ENCODE measurements around the gene TBC1D5.

TBC1D5 gene

DNA sequence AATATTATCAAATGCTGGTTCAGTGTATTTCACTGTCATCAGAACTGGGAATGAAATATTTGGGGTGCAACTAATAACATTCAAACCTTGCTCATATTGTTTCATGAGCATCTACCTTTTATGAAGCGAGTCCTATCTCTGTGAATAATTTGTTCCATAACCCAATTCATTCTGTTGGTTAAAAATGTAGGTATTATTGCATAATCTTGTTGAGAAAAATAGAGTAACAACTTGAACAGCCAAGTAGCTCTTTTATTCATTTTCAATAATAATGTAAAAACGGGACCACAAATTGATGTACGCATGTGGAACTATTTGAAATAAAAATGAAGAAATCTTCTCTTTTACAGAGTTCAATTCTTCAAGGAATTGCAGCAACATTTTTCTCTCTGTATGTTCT is 30.1 kb upstream of the TBC1D5 start:
- Histone ChIP-seq H3F3A (ENCODE audit: low read depth) (0 out of 2 replicates have a peak, but pooled peaks cover 6% of the 10 kb centered on the region), H3K27me3 (ENCODE audit: insufficient read depth, low read length, poor library complexity, severe bottlenecking) (no peaks in the 10 kb centered on the region), H3K9me3 (ENCODE audit: insufficient read depth, low read depth, low read length) (no peaks in the 10 kb centered on the region), H3K9ac (ENCODE audit: low read depth, low read length, poor library complexity, severe bottlenecking) (no peak overlapping the region), H3K4me2 (ENCODE audit: low read depth, low read length, poor library complexity, severe bottlenecking) (no peak overlapping the region), H3K4me1 (ENCODE audit: insufficient read depth, low read length, poor library complexity, severe bottlenecking) (peaks cover 11% of the 10 kb centered on the region), H3K36me3 (ENCODE audit: insufficient read depth, low read length) (no peaks in the 10 kb centered on the region), H3K79me2 (ENCODE audit: insufficient read depth, low read length) (peaks cover 21% of the 10 kb centered on the region; the same call in 1 of the 2 replicates), H3K4me3 (ENCODE audit: low read length, poor library complexity, severe bottlenecking) (no peak overlapping the region), H4K20me1 (ENCODE audit: insufficient read depth, low read length, poor library complexity, severe bottlenecking) (no peaks in the 10 kb centered on the region), H3K9me2 (replicated peaks; ENCODE audit: low read depth, low read length) (no peaks in the 10 kb centered on the region), H2AFZ (ENCODE audit: low read length) (no peak overlapping the region)
- TF ChIP-seq, protein P1, sequence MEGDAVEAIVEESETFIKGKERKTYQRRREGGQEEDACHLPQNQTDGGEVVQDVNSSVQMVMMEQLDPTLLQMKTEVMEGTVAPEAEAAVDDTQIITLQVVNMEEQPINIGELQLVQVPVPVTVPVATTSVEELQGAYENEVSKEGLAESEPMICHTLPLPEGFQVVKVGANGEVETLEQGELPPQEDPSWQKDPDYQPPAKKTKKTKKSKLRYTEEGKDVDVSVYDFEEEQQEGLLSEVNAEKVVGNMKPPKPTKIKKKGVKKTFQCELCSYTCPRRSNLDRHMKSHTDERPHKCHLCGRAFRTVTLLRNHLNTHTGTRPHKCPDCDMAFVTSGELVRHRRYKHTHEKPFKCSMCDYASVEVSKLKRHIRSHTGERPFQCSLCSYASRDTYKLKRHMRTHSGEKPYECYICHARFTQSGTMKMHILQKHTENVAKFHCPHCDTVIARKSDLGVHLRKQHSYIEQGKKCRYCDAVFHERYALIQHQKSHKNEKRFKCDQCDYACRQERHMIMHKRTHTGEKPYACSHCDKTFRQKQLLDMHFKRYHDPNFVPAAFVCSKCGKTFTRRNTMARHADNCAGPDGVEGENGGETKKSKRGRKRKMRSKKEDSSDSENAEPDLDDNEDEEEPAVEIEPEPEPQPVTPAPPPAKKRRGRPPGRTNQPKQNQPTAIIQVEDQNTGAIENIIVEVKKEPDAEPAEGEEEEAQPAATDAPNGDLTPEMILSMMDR (conservative IDR thresholded peaks at IDR 0.05; ENCODE audit: low read length), result no peak
- TF ChIP-seq EZH2phosphoT487 (IDR thresholded peaks at IDR 0.05; ENCODE audit: borderline replicate concordance), result no peak

DNA sequence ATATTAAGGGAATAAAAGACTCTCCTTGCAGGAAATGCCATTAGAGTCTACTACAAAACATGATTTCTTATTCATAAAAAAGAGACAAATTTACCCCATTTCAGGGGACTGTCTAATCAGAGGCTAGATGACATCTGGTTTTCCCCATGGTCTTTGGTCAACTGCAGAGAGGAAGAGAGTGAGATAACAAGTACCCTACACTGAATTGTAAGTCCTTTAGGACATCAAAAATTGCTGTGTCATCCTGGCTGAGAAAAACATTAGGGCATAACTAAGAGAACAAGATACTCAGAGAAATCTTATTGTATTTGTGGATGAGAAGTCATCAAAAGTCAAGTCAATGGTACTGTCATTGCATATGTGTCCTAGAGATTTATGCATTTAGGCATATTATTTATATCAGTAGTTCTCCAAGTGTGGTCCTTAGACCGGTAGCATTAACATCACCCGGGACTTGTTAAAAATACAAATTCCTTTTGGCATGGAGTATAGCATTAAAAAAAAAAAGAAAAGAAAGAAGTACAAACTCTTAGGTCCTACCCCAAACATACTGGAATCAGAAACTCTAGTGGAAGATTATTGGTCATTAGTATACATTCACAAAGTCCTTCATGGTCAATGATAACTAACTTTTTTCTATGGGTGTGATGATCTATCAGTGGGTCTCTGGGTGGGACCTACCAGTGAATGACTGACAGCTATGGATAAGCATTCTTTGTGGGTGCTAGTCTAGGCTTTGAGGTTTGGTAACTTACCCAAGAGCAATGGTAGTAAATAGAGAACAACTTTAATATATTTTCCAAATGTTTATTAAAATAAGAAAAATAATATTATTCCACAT is 29.0 kb upstream of the TBC1D5 start:
- no peak overlapping the region for H3K9ac ChIP-seq (ENCODE audit: low read depth, low read length, poor library complexity, severe bottlenecking)
- no peaks in the 10 kb centered on the region for H3K27me3 ChIP-seq (ENCODE audit: insufficient read depth, low read length, poor library complexity, severe bottlenecking)
- peaks cover 11% of the 10 kb centered on the region for H3K4me1 ChIP-seq (ENCODE audit: insufficient read depth, low read length, poor library complexity, severe bottlenecking)
- no peak for TF ChIP-seq EZH2phosphoT487 (IDR thresholded peaks at IDR 0.05; ENCODE audit: borderline replicate concordance)
- no peaks in the 10 kb centered on the region for H3K36me3 ChIP-seq (ENCODE audit: insufficient read depth, low read length)
- H4K20me1 ChIP-seq (ENCODE audit: insufficient read depth, low read length, poor library complexity, severe bottlenecking), result no peaks in the 10 kb centered on the region
- no peak overlapping the region for H3K4me3 ChIP-seq (ENCODE audit: low read length, poor library complexity, severe bottlenecking)
- H3K9me3 ChIP-seq (ENCODE audit: insufficient read depth, low read depth, low read length), result no peaks in the 10 kb centered on the region
- H2AFZ ChIP-seq (ENCODE audit: low read length), result no peak overlapping the region
- no peak overlapping the region for H3K4me2 ChIP-seq (ENCODE audit: low read depth, low read length, poor library complexity, severe bottlenecking)
- H3K9me2 ChIP-seq (replicated peaks; ENCODE audit: low read depth, low read length), result no peaks in the 10 kb centered on the region
- H3F3A ChIP-seq (ENCODE audit: low read depth), result 0 out of 2 replicates have a peak, but pooled peaks cover 6% of the 10 kb centered on the region
- H3K79me2 ChIP-seq (ENCODE audit: insufficient read depth, low read length), result peaks cover 11% of the 10 kb centered on the region; the same call in 1 of the 2 replicates

DNA sequence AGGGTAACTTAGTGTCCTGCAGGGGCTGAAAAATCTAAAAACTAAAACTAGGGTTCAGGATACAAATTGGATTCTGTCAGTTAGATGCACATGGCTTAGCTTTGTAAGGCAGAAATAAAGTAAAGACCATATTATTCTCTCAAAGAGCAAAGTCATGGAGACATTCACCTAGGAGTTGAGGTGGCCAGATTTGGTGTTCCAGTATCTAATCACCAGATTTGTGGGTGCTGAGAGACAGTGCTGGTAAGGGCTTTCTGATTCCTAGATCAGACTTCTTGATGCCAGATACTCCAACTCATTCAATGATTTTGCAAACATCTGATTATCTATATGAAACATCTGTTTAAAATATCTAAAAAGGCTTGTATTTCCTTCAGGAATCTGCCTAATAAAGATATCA is 28.3 kb upstream of the TBC1D5 start:
- Histone ChIP-seq H3K4me1 (ENCODE audit: insufficient read depth, low read length, poor library complexity, severe bottlenecking) (peaks cover 10% of the 10 kb centered on the region), H3K27me3 (ENCODE audit: insufficient read depth, low read length, poor library complexity, severe bottlenecking) (no peaks in the 10 kb centered on the region), H3K4me3 (ENCODE audit: low read length, poor library complexity, severe bottlenecking) (no peak overlapping the region), H3K4me2 (ENCODE audit: low read depth, low read length, poor library complexity, severe bottlenecking) (no peak overlapping the region), H3K79me2 (ENCODE audit: insufficient read depth, low read length) (peaks cover 5% of the 10 kb centered on the region; the same call in 1 of the 2 replicates), H3F3A (ENCODE audit: low read depth) (0 out of 2 replicates have a peak, but pooled peaks cover 6% of the 10 kb centered on the region), H2AFZ (ENCODE audit: low read length) (no peak overlapping the region), H3K36me3 (ENCODE audit: insufficient read depth, low read length) (no peaks in the 10 kb centered on the region), H4K20me1 (ENCODE audit: insufficient read depth, low read length, poor library complexity, severe bottlenecking) (no peaks in the 10 kb centered on the region), H3K9me3 (ENCODE audit: insufficient read depth, low read depth, low read length) (no peaks in the 10 kb centered on the region), H3K9me2 (replicated peaks; ENCODE audit: low read depth, low read length) (no peaks in the 10 kb centered on the region), H3K9ac (ENCODE audit: low read depth, low read length, poor library complexity, severe bottlenecking) (no peak overlapping the region)
- TF ChIP-seq, protein P1 (conservative IDR thresholded peaks at IDR 0.05; ENCODE audit: low read length), result no peak
- no peak for TF ChIP-seq EZH2phosphoT487 (IDR thresholded peaks at IDR 0.05; ENCODE audit: borderline replicate concordance)

All from Loucy (cell line).